ENCODE measurements around the gene RXRA.

DNA sequence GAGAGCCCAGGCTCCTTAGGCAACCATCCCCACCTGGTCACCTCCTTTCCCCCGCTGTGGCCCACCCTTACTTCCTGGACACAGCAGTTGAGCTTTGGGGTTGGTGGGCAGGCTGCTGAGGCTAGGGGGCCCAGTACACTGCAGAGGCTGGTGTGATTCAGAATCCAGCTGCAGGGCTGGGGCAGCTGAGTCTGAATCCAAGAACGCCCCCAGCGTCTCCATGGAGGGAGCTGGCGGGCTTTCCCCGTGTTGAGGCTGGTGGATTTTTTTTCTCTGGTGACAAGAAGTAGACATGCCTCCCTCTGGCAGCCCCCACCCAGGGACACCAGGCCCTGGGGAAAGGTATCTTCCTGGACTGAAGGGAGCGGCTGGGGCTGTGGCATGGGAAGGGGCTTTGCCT is 104.8 kb downstream of the RXRA start:
- no peak for TF ChIP-seq POLR2AphosphoS5 (IDR thresholded peaks at IDR 0.05; ENCODE audit: low read length)
- TF ChIP-seq SIN3A (IDR thresholded peaks at IDR 0.05; ENCODE audit: low read depth, low read length): no peak
- no peak for TF ChIP-seq TCF12 (IDR thresholded peaks at IDR 0.05; ENCODE audit: low read depth, low read length)
- TF ChIP-seq, protein P1, sequence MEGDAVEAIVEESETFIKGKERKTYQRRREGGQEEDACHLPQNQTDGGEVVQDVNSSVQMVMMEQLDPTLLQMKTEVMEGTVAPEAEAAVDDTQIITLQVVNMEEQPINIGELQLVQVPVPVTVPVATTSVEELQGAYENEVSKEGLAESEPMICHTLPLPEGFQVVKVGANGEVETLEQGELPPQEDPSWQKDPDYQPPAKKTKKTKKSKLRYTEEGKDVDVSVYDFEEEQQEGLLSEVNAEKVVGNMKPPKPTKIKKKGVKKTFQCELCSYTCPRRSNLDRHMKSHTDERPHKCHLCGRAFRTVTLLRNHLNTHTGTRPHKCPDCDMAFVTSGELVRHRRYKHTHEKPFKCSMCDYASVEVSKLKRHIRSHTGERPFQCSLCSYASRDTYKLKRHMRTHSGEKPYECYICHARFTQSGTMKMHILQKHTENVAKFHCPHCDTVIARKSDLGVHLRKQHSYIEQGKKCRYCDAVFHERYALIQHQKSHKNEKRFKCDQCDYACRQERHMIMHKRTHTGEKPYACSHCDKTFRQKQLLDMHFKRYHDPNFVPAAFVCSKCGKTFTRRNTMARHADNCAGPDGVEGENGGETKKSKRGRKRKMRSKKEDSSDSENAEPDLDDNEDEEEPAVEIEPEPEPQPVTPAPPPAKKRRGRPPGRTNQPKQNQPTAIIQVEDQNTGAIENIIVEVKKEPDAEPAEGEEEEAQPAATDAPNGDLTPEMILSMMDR (IDR thresholded peaks at IDR 0.05 in 2 of 3, conservative IDR thresholded peaks at IDR 0.05 in 1 of 3; ENCODE audit: control insufficient read depth in 2 of 3, extremely low read depth in 1 of 3, insufficient read depth in 1 of 3, low read depth in 3 of 3, low read length in 3 of 3): no peak
- TF ChIP-seq PML (IDR thresholded peaks at IDR 0.05; ENCODE audit: low read length): no peak
- no peak for TF ChIP-seq FOXM1 (IDR thresholded peaks at IDR 0.05; ENCODE audit: low read depth, low read length)
- TF ChIP-seq, protein P2, sequence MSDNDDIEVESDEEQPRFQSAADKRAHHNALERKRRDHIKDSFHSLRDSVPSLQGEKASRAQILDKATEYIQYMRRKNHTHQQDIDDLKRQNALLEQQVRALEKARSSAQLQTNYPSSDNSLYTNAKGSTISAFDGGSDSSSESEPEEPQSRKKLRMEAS (IDR thresholded peaks at IDR 0.05; ENCODE audit: low read depth, low read length): no peak
- TF ChIP-seq POLR2A (IDR thresholded peaks at IDR 0.05; ENCODE audit: low read depth, low read length): no peak
- no peak for TF ChIP-seq SPI1 (IDR thresholded peaks at IDR 0.05; ENCODE audit: borderline replicate concordance, insufficient read depth, low read depth, low read length)
- TF ChIP-seq IKZF1 (conservative IDR thresholded peaks at IDR 0.05): no peak
- no peak for TF ChIP-seq CREM (IDR thresholded peaks at IDR 0.05; ENCODE audit: low read depth)
- TF ChIP-seq RAD21 (IDR thresholded peaks at IDR 0.05; ENCODE audit: insufficient read depth, low read depth, low read length): no peak

Data from GM12878 (cell line).